Lung (tissue), 12 donors: ENCODE measurements around the gene BNIP3. TPM values are rescaled to one million over a fixed set of nuclear protein-coding genes. Genes with fewer than 3 reads are reported as not detected.

Experiments used
- ATAC-seq: fragments of 200-7000 bp; cut with Tn5 transposase; one replicate; pipeline ENCODE4 v1.9.1; 2020; ENCODE audit warnings: moderate number of reproducible peaks; ENCODE audit not compliant: insufficient read depth, low FRiP score
- DNase-seq, 3 donors: peaks; one replicate each; pipeline ENCODE4 v3.0.0-alpha.2; 2013 to 2017
- H3K27ac ChIP-seq, 2 donors: one replicate each; pipeline ENCODE4 v1.5.1; 2013; ENCODE audit warnings: mild to moderate bottlenecking in 2 of 2, moderate library complexity in 2 of 2, control low read depth in 1 of 2, inconsistent platforms in 1 of 2, low read depth in 1 of 2, low read length in 1 of 2
- H3K27me3 ChIP-seq, 3 donors: one replicate each; pipeline ENCODE4 v1.5.1; 2013; ENCODE audit warnings: low read length in 2 of 3; ENCODE audit not compliant: control insufficient read depth in 3 of 3, insufficient read depth in 3 of 3
- H3K36me3 ChIP-seq, 4 donors: one replicate each; pipeline ENCODE4 v1.5.1; 2013; ENCODE audit warnings: low read length in 4 of 4, mild to moderate bottlenecking in 1 of 4, moderate library complexity in 1 of 4; ENCODE audit not compliant: control insufficient read depth in 4 of 4, insufficient read depth in 4 of 4
- H3K4me1 ChIP-seq, 5 donors: one replicate each; pipeline ENCODE4 v1.5.1; 2013; ENCODE audit warnings: low read length in 5 of 5, mild to moderate bottlenecking in 2 of 5, moderate library complexity in 1 of 5; ENCODE audit not compliant: control insufficient read depth in 5 of 5, insufficient read depth in 5 of 5
- H3K4me3 ChIP-seq: one replicate; pipeline ENCODE4 v1.5.1; 2013; ENCODE audit warnings: mild to moderate bottlenecking, control low read depth, moderate library complexity
- H3K9ac ChIP-seq, 2 donors: one replicate each; pipeline ENCODE4 v1.5.1; 2013; ENCODE audit warnings: low read length in 2 of 2, control low read depth in 1 of 2; ENCODE audit not compliant: insufficient read depth in 1 of 2
- H3K9me3 ChIP-seq, 4 donors: one replicate each; pipeline ENCODE4 v1.5.1; 2013; ENCODE audit warnings: low read length in 3 of 4, mild to moderate bottlenecking in 1 of 4, moderate library complexity in 1 of 4; ENCODE audit not compliant: control insufficient read depth in 4 of 4, insufficient read depth in 3 of 4
- CTCF ChIP-seq: IDR thresholded peaks from 2 replicates; pipeline ENCODE4 v1.5.1; 2012; ENCODE audit warnings: mild to moderate bottlenecking; ENCODE audit errors: control extremely low read depth, extremely low read depth
- WGBS, 2 donors: extraction: QIAGEN DNeasy Blood & Tissue Kit; methylation state at CpG; one replicate each; pipeline ENCODE4 v1.1.7; 2013; 5-methylcytosine and 5-hydroxymethylcytosine counted together
- polyA plus RNA-seq, 2 donors: library from polyadenylated mRNA; stranded (reverse); fragments of 200-250 nt; gene quantifications; one replicate each; pipeline ENCODE4 v1.2.1, GENCODE V29; 2013
- total RNA-seq, 2 donors: library from RNA; depleted of rRNA in 1 of 2; stranded (reverse); fragments of >200 nt in 1 of 2; gene quantifications; one replicate each; pipeline ENCODE4 v1.2.1, GENCODE V29; 2014 to 2021
- donor health status: control.
- donor health status: control.
- donor health status: Bipolar disorder and iron deficiency.
- donor health status: healthy.
- donor health status: DM: yes; HTN: yes; CAD: no.

Gene BNIP3
- total and polyA plus RNA-seq, 4 donors, result 20.4 to 38.4 (median 30.8) TPM

- no peak for DNase-seq
- no peak for TF ChIP-seq CTCF
- 94 to 97% methylated on average over 5 of the region's 5 CpGs for WGBS, 2 donors
- no peak for ATAC-seq
- peaks cover 0 to under 1% (median 0%) of the 10 kb centered on the region in 5 donors for H3K4me1 ChIP-seq
- H3K9ac ChIP-seq, result no peak overlapping the region
- H3K27ac ChIP-seq, result no peak overlapping the region
- H3K36me3 ChIP-seq, result no peaks in the 10 kb centered on the region
- H3K27me3 ChIP-seq, result peaks cover 0 to 9% (median 4%) of the 10 kb centered on the region in 3 donors
- no peaks in the 10 kb centered on the region for H3K9me3 ChIP-seq
- H3K4me3 ChIP-seq, result no peak overlapping the region
Measured at GRCh38 chr10:132018446-132018845, 36.7 kb upstream of the BNIP3 start.

GRCh38 chr10:132016514-132016913 is 34.8 kb upstream of the BNIP3 start:
- H3K27ac ChIP-seq, result no peak overlapping the region

GRCh38 chr10:132011445-132011844 is 29.7 kb upstream of the BNIP3 start:
- no peaks in the 10 kb centered on the region for H3K9me3 ChIP-seq
- H3K9ac ChIP-seq, result no peak overlapping the region
- H3K27ac ChIP-seq, result no peak overlapping the region
- DNase-seq (no peak), ATAC-seq (no peak)
- H3K4me1 ChIP-seq, result no peaks in the 10 kb centered on the region
- peaks cover 0 to 27% (median 11%) of the 10 kb centered on the region in 3 donors for H3K27me3 ChIP-seq
- no peaks in the 10 kb centered on the region for H3K36me3 ChIP-seq
- WGBS, 2 donors, result 92 to 93% methylated on average over 1 of the region's 1 CpG
- TF ChIP-seq CTCF, result no peak
- H3K4me3 ChIP-seq, result no peak overlapping the region

More at GRCh38 chr10:132016514-132016913, 34.8 kb upstream of the BNIP3 start:
- no peaks in the 10 kb centered on the region for H3K4me1 ChIP-seq
- H3K9ac ChIP-seq, result no peak overlapping the region
- no peak for TF ChIP-seq CTCF
- 83 to 87% methylated on average over 6 of the region's 6 CpGs for WGBS, 2 donors
- DNase-seq (no peak), ATAC-seq (no peak)
- no peak overlapping the region for H3K4me3 ChIP-seq
- no peaks in the 10 kb centered on the region for H3K36me3 ChIP-seq
- H3K9me3 ChIP-seq, result no peaks in the 10 kb centered on the region
- peaks cover 0 to 12% (median 2%) of the 10 kb centered on the region in 3 donors for H3K27me3 ChIP-seq

- H3K36me3 ChIP-seq, result no peaks in the 10 kb centered on the region
- DNase-seq (no peak), ATAC-seq (no peak)
- WGBS, 2 donors, result 51 to 79% methylated on average over 6 of the region's 6 CpGs
- H3K4me1 ChIP-seq, result no peaks in the 10 kb centered on the region
- no peak overlapping the region for H3K27ac ChIP-seq
- no peak for TF ChIP-seq CTCF
- H3K9me3 ChIP-seq, result no peaks in the 10 kb centered on the region
- H3K9ac ChIP-seq, result no peak overlapping the region
- peaks cover 0 to 27% (median 11%) of the 10 kb centered on the region in 3 donors for H3K27me3 ChIP-seq
- H3K4me3 ChIP-seq, result no peak overlapping the region
Measured at GRCh38 chr10:132011024-132011423, 29.3 kb upstream of the BNIP3 start.
